ENCODE data around the gene MRPS12.
"Not testable (repeated sequence)": the region's sequence is repeated elsewhere in the genome, so short reads cannot be mapped to it uniquely, and the experiment has no call there.

The MRPS12 gene

DNA sequence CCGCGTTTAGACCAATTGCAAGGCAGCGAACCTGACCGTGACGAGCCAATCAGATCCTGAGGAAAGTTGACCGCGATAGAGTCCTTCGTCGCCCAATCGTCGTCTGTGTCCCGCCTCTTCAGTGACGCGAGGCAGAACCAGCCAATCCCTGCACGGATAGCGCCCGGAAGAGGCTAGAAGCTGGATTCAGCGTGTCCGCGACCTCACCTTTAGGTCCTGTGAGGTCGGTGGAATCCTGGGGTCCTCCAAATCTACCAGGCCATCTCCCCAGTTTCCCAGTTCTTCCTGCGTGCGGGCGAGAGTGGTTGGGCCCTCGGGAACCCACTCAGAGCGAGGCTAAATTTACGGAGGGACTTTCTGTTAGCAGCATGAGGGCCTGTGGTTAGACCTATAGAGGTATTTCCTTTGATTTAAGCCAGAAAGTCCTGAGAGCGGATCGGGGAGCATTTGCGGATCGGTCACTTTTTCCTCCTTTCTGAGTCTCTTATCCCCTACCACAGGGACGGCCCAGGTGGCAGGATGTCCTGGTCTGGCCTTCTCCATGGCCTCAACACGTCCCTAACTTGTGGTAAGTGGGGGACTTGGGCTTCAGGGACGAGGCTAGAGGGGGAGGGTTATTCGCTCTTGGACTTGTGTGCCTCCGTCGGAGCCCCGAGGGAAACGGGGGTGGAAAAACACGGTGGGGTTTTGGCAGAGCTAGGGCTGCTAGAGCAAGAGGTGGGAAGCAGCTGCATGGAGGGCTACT, at the start of gene MRPS12:
MRPS12 (plus strand) TSS at position 169 of the 745 bp plus-strand sequence; CDS start at position 520, 351 bp downstream.
- H3K27me3 ChIP-seq (ENCODE audit: insufficient read depth, low read length): no peaks in the 10 kb centered on the region
- peak within 1 kb of the TSS; percentile 90 for H3K9ac ChIP-seq (ENCODE audit: low read depth, low read length)
- peaks cover 16% of the 10 kb centered on the region for H3K9me3 ChIP-seq (ENCODE audit: insufficient read depth, low read depth, low read length)
- peak within 1 kb of the TSS; percentile 84 for H3K4me3 ChIP-seq (ENCODE audit: low read length)
- peak within 1 kb of the TSS; percentile 86 for H3K27ac ChIP-seq (ENCODE audit: low read length)
- peaks cover 4% of the 10 kb centered on the region; the same call in 1 of the 2 replicates for H3K4me1 ChIP-seq (ENCODE audit: insufficient read depth, low read length)
- peaks cover 30% of the 10 kb centered on the region for H3K36me3 ChIP-seq (ENCODE audit: insufficient read depth, low read depth, low read length)

DNA sequence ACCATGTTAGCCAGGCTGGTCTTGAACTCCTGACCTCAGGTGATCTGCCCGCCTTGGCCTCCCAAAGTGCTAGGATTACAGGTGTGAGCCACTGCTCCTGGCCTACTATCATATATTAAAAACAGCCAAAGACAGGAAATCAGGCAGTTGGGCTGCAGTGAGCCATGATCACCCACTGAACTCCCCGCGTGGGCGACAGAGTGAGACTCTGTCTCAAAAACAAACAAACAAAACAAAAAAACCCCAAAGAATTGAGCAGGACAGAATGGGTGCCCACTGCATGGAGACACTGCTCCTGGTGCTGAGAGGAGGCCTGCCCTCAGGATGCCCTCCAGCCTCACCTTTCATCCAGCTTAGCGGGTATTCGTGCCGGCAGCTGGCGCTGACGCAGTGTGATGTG, 47.5 kb upstream of the MRPS12 start:
- H3K36me3 ChIP-seq (ENCODE audit: insufficient read depth, low read depth, low read length): no peaks in the 10 kb centered on the region
- no peak overlapping the region for H3K27ac ChIP-seq (ENCODE audit: low read length)
- no peaks in the 10 kb centered on the region for H3K9me3 ChIP-seq (ENCODE audit: insufficient read depth, low read depth, low read length)
- H3K9ac ChIP-seq (ENCODE audit: low read depth, low read length): no peak overlapping the region
- H3K27me3 ChIP-seq (ENCODE audit: insufficient read depth, low read length): no peaks in the 10 kb centered on the region
- no peaks in the 10 kb centered on the region for H3K4me1 ChIP-seq (ENCODE audit: insufficient read depth, low read length)
- no peak overlapping the region for H3K4me3 ChIP-seq (ENCODE audit: low read length)

DNA sequence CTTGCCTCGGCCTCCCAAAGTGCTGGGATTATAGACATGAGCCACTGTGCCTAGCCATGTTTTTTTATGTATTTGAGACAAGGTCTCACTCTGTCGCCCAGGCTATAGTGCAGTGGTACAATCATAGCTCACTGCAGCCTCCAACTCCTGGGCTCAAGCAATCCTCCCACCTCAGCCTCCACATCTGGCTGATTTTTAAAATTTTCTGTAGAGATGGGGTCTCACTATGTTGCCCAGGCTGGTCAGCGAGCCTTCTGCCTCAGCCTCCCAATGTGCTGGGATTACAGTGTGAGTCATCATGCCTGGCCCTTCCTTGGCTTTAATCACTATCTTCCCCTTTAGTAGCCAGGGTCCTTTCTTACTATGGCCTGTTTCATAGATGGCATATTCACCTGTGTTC, 46.1 kb upstream of the MRPS12 start:
- not testable (repeated sequence) for H3K36me3 ChIP-seq (ENCODE audit: insufficient read depth, low read depth, low read length); H3K4me1 ChIP-seq (ENCODE audit: insufficient read depth, low read length); H3K27ac ChIP-seq (ENCODE audit: low read length); H3K9me3 ChIP-seq (ENCODE audit: insufficient read depth, low read depth, low read length); H3K4me3 ChIP-seq (ENCODE audit: low read length); H3K27me3 ChIP-seq (ENCODE audit: insufficient read depth, low read length); H3K9ac ChIP-seq (ENCODE audit: low read depth, low read length)

DNA sequence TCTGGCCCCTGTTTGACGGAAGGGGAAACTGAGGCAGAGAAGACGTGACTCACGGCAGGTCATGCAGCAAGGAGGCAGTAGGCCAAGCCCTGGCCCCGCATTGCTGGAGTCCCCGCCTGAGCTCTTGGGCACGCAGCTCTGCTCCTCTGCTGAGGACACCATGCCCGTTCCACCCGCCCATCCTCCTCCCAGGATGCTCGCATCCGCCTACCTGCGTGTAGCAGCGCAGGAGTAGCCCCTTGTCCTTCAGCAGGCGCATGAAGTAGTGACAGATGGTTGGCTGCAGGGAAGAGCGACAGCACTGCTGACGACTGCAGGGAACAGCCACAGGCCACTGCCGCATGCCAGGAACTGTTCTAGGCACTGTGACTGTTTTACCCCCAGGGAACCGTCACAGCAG, 41.9 kb upstream of the MRPS12 start:
- Histone ChIP-seq H3K4me3 (ENCODE audit: low read length) (no peak overlapping the region), H3K27ac (ENCODE audit: low read length) (no peak overlapping the region), H3K4me1 (ENCODE audit: insufficient read depth, low read length) (no peaks in the 10 kb centered on the region), H3K9ac (ENCODE audit: low read depth, low read length) (no peak overlapping the region), H3K36me3 (ENCODE audit: insufficient read depth, low read depth, low read length) (no peaks in the 10 kb centered on the region), H3K9me3 (ENCODE audit: insufficient read depth, low read depth, low read length) (no peaks in the 10 kb centered on the region), H3K27me3 (ENCODE audit: insufficient read depth, low read length) (no peaks in the 10 kb centered on the region)

DNA sequence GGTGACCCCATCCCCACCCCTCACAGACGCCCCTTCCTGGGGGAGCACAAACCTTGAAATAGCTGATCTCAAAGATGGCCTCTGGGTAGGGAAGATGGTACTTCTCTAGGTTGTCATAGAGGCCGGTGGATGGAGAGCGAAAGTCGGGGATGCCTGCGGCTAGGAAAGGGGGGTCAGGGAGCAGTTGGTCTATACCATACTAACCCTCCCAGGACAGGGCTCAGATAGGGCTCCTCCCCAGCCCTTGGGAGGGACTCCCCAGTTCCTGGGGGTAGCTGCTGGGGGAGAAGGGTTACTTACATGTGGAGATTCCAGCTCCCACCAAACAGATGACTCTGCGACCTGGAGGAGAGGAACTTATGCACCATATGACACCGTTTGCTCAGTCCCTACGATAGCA, 40.9 kb upstream of the MRPS12 start:
- Histone ChIP-seq H3K9me3 (ENCODE audit: insufficient read depth, low read depth, low read length) (no peaks in the 10 kb centered on the region), H3K9ac (ENCODE audit: low read depth, low read length) (no peak overlapping the region), H3K36me3 (ENCODE audit: insufficient read depth, low read depth, low read length) (no peaks in the 10 kb centered on the region), H3K27me3 (ENCODE audit: insufficient read depth, low read length) (no peaks in the 10 kb centered on the region), H3K4me1 (ENCODE audit: insufficient read depth, low read length) (no peaks in the 10 kb centered on the region), H3K4me3 (ENCODE audit: low read length) (no peak overlapping the region), H3K27ac (ENCODE audit: low read length) (no peak overlapping the region)

DNA sequence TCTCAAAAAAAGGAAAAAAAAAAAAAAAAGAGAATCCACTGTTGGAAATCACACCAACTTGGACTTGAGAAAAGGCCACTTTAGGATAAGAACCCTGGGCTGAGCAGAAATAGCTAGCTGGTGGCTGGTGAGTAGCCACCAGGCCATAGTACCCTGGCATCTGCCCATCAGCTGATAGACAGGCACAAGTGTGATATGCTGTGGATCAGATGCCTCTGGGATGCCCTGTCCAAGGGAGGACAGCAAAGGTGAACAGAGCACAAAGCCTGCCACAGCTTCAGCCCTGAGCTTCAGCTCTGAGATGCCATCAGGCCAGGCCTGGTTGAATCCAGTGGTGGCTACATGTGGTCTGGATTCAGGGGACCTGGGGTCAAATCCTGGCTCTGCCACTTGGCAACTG, 40.1 kb upstream of the MRPS12 start:
- Histone ChIP-seq H3K4me1 (ENCODE audit: insufficient read depth, low read length) (no peaks in the 10 kb centered on the region), H3K9me3 (ENCODE audit: insufficient read depth, low read depth, low read length) (no peaks in the 10 kb centered on the region), H3K27me3 (ENCODE audit: insufficient read depth, low read length) (no peaks in the 10 kb centered on the region), H3K9ac (ENCODE audit: low read depth, low read length) (no peak overlapping the region), H3K27ac (ENCODE audit: low read length) (no peak overlapping the region), H3K4me3 (ENCODE audit: low read length) (no peak overlapping the region), H3K36me3 (ENCODE audit: insufficient read depth, low read depth, low read length) (no peaks in the 10 kb centered on the region)

DNA sequence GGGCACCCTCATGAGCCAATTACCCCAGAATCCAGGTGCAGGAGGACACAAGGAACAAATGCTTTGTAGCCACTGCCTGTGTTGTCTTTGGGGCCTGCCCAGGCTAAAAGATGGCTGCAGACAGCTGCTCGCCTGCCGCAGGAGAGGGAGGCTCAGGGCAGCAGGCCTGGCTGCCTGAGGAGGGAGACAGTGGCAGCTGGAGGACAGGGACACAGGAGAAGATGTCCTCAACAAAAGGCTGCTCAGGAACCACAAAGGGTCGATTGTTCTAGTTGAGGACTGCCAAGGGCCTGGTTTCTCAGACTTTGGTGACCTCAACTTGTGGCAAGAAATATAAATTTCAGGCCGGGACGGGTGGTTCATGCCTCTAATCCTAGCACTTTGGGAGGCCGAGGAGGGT, 39.0 kb upstream of the MRPS12 start:
- Histone ChIP-seq H3K27ac (ENCODE audit: low read length) (no peak overlapping the region), H3K9ac (ENCODE audit: low read depth, low read length) (no peak overlapping the region), H3K27me3 (ENCODE audit: insufficient read depth, low read length) (no peaks in the 10 kb centered on the region), H3K36me3 (ENCODE audit: insufficient read depth, low read depth, low read length) (no peaks in the 10 kb centered on the region), H3K4me3 (ENCODE audit: low read length) (no peak overlapping the region), H3K4me1 (ENCODE audit: insufficient read depth, low read length) (no peaks in the 10 kb centered on the region), H3K9me3 (ENCODE audit: insufficient read depth, low read depth, low read length) (no peaks in the 10 kb centered on the region)

DNA sequence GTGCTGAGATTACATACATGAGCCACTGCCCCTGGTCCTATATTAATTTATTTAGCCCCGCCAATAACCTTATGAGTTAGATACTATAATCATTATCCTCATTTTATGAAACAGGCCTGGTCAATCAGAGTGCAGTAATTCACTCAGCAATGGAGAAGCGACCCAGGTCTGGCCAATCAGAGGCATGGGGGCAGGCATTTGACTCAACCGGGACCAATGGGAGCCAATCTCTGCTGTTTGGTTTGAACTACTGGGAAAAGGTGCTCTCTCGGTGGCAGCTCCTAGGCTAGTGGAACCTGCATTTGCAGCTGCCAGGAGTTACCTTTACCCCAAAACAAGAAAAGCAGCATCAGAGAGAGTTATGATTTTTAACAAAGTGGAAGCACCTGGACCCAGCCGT, 37.9 kb upstream of the MRPS12 start:
- Histone ChIP-seq H3K9ac (ENCODE audit: low read depth, low read length) (no peak overlapping the region), H3K4me3 (ENCODE audit: low read length) (no peak overlapping the region), H3K27ac (ENCODE audit: low read length) (no peak overlapping the region), H3K4me1 (ENCODE audit: insufficient read depth, low read length) (no peaks in the 10 kb centered on the region), H3K27me3 (ENCODE audit: insufficient read depth, low read length) (peaks cover 1% of the 10 kb centered on the region), H3K9me3 (ENCODE audit: insufficient read depth, low read depth, low read length) (no peaks in the 10 kb centered on the region), H3K36me3 (ENCODE audit: insufficient read depth, low read depth, low read length) (no peaks in the 10 kb centered on the region)

DNA sequence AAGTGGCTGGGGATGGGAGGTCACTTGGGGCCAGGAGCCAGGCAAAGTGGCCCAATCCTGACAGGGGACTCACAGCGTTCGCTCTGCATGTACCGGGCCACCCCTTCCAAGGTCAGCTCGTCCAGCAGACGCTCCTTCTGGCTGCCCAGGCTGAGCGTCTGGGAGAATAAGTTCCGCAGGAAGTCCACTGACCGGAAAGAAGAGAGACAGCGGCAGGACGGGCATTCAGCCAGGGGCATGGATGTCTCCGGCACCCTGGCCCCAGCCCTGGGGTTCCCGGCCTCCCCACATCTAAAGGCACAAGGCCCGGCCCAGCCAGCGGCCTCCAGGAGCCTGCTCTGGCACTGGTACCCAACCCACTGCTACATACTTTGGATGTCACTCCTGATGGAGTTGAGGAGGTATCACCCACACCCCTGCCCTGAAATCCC, 37.4 kb upstream of the MRPS12 start:
- Histone ChIP-seq H3K4me3 (ENCODE audit: low read length) (no peak overlapping the region), H3K9ac (ENCODE audit: low read depth, low read length) (no peak overlapping the region), H3K27me3 (ENCODE audit: insufficient read depth, low read length) (peaks cover 6% of the 10 kb centered on the region), H3K27ac (ENCODE audit: low read length) (no peak overlapping the region), H3K4me1 (ENCODE audit: insufficient read depth, low read length) (no peaks in the 10 kb centered on the region), H3K36me3 (ENCODE audit: insufficient read depth, low read depth, low read length) (no peaks in the 10 kb centered on the region), H3K9me3 (ENCODE audit: insufficient read depth, low read depth, low read length) (no peaks in the 10 kb centered on the region)

DNA sequence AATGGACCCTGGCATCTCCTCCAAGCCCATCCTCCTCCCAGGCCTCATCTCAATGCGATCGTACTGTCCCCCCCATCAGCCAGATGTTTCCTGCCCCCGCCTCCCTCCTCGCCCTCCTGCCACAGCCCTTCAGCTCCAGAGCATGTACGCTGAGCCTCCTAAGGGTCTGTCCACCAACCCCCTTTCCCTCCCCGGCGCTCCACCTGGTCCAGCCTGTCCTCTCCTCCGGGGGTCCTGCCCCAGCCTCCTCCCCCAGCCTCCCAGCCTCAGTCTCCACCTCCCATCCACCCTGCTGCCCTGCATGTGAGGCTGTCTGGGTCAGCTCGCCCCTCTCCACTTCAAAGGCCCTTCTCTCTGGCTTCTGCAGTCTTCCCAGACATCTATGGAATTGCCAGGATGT, 35.8 kb upstream of the MRPS12 start:
- no peak overlapping the region for H3K4me3 ChIP-seq (ENCODE audit: low read length)
- H3K9me3 ChIP-seq (ENCODE audit: insufficient read depth, low read depth, low read length): no peaks in the 10 kb centered on the region
- H3K9ac ChIP-seq (ENCODE audit: low read depth, low read length): no peak overlapping the region
- H3K27ac ChIP-seq (ENCODE audit: low read length): no peak overlapping the region
- no peaks in the 10 kb centered on the region for H3K4me1 ChIP-seq (ENCODE audit: insufficient read depth, low read length)
- H3K36me3 ChIP-seq (ENCODE audit: insufficient read depth, low read depth, low read length): no peaks in the 10 kb centered on the region
- peaks cover 14% of the 10 kb centered on the region for H3K27me3 ChIP-seq (ENCODE audit: insufficient read depth, low read length)

DNA sequence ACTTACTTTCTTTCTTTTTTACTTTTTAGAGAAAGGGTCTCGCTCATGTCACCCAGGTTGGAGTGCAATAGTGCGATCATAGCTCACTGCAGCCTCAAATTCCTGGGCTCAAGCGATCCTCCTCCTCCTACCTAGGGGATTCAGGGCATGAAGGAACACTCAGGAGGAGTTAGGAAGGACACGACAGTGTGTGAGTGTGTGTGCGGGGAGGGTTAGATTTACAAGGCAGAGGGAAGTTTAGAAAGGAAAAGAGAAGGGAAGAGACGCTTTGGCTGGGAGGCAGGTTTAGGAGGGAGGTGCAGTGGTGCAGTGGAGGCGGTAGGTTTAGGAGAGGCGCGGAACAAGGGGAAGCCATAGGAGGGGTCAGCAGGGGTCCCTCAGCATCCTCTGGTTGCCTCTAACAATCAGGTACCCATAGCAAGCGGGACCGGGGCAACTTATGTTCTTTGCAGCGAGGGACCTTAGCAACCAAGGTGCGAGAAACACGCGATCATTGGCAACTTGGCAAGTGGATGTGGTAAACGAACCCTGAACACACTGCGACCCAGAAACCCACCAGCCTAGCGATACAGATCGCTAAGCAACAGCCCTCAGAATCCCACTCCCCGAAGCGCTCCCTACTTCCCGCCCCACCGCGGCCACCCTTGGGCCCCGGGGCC, 31.8 kb upstream of the MRPS12 start:
- H3K9me3 ChIP-seq (ENCODE audit: insufficient read depth, low read depth, low read length): no peaks in the 10 kb centered on the region
- H3K9ac ChIP-seq (ENCODE audit: low read depth, low read length): peak overlapping the region; percentile 20; the same call in 1 of the 2 replicates

More for the DNA sequence above, 31.8 kb upstream of the MRPS12 start:
- Histone ChIP-seq H3K36me3 (ENCODE audit: insufficient read depth, low read depth, low read length) (no peaks in the 10 kb centered on the region), H3K27me3 (ENCODE audit: insufficient read depth, low read length) (peaks cover 14% of the 10 kb centered on the region), H3K4me3 (ENCODE audit: low read length) (peak overlapping the region; percentile 73), H3K27ac (ENCODE audit: low read length) (no peak overlapping the region), H3K4me1 (ENCODE audit: insufficient read depth, low read length) (peaks cover 6% of the 10 kb centered on the region; the same call in 1 of the 2 replicates)
